PFSK-1 (cell line): ENCODE data around the gene PKM.

Source experiments
- FOXP2 ChIP-seq: optimal IDR thresholded peaks from 2 replicates; pipeline ENCODE3; 2011; ENCODE audit warnings: borderline replicate concordance, control low read depth, inconsistent platforms; ENCODE audit not compliant: insufficient read depth; ENCODE audit errors: extremely low read length, extremely low read depth
- POLR2AphosphoS5 ChIP-seq: IDR thresholded peaks from 2 replicates; pipeline ENCODE4 v1.6.1; 2012; ENCODE audit warnings: low read depth, mild to moderate bottlenecking, control low read depth, low read length, moderate library complexity
- SIN3A ChIP-seq: IDR thresholded peaks from 2 replicates; pipeline ENCODE4 v1.6.1; 2012; ENCODE audit warnings: mild to moderate bottlenecking, low read length, moderate library complexity, borderline replicate concordance; ENCODE audit not compliant: insufficient read depth
- TAF1 ChIP-seq: IDR thresholded peaks from 2 replicates; pipeline ENCODE4 v1.6.1; 2012; ENCODE audit warnings: low read length, control low read depth, borderline replicate concordance; ENCODE audit not compliant: insufficient read depth
- TF ChIP-seq, protein P1 (sequence below), 2 experiments: IDR thresholded peaks; 2 replicates each; pipeline versions ENCODE4 v1.6.1 to v1.8.0; 2011 to 2012; ENCODE audit warnings: low read depth in 2 of 2, low read length in 2 of 2, control low read depth in 1 of 2, inconsistent platforms in 1 of 2, mild to moderate bottlenecking in 1 of 2, moderate library complexity in 1 of 2; ENCODE audit not compliant: insufficient read depth in 1 of 2

The PKM gene

DNA sequence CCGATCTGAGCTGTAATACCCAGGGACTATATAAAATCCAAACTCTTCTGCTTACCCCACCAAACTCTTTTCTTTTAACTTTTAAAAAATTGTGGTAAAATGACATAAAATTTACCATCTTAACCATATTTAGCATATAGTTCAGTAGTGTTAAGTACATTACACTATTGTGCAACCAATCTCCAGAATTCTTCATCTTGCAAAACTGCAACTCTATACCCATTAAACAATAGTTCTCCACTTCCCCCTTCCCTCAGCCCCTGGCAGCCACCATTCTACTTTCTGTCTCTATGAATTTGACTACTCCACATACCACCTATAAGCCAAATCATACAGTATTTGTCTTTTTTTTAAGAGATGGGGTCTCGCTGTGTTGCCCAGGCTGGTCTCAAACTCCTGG lies 74.1 kb downstream of the PKM start:
- TF ChIP-seq POLR2AphosphoS5 (no peak), TAF1 (no peak), FOXP2 (no peak), SIN3A (no peak)
- TF ChIP-seq, protein P1, sequence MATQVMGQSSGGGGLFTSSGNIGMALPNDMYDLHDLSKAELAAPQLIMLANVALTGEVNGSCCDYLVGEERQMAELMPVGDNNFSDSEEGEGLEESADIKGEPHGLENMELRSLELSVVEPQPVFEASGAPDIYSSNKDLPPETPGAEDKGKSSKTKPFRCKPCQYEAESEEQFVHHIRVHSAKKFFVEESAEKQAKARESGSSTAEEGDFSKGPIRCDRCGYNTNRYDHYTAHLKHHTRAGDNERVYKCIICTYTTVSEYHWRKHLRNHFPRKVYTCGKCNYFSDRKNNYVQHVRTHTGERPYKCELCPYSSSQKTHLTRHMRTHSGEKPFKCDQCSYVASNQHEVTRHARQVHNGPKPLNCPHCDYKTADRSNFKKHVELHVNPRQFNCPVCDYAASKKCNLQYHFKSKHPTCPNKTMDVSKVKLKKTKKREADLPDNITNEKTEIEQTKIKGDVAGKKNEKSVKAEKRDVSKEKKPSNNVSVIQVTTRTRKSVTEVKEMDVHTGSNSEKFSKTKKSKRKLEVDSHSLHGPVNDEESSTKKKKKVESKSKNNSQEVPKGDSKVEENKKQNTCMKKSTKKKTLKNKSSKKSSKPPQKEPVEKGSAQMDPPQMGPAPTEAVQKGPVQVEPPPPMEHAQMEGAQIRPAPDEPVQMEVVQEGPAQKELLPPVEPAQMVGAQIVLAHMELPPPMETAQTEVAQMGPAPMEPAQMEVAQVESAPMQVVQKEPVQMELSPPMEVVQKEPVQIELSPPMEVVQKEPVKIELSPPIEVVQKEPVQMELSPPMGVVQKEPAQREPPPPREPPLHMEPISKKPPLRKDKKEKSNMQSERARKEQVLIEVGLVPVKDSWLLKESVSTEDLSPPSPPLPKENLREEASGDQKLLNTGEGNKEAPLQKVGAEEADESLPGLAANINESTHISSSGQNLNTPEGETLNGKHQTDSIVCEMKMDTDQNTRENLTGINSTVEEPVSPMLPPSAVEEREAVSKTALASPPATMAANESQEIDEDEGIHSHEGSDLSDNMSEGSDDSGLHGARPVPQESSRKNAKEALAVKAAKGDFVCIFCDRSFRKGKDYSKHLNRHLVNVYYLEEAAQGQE (IDR thresholded peaks at IDR 0.05; ENCODE audit: insufficient read depth in 1 of 2, low read depth in 2 of 2, low read length in 2 of 2), result no peak

DNA sequence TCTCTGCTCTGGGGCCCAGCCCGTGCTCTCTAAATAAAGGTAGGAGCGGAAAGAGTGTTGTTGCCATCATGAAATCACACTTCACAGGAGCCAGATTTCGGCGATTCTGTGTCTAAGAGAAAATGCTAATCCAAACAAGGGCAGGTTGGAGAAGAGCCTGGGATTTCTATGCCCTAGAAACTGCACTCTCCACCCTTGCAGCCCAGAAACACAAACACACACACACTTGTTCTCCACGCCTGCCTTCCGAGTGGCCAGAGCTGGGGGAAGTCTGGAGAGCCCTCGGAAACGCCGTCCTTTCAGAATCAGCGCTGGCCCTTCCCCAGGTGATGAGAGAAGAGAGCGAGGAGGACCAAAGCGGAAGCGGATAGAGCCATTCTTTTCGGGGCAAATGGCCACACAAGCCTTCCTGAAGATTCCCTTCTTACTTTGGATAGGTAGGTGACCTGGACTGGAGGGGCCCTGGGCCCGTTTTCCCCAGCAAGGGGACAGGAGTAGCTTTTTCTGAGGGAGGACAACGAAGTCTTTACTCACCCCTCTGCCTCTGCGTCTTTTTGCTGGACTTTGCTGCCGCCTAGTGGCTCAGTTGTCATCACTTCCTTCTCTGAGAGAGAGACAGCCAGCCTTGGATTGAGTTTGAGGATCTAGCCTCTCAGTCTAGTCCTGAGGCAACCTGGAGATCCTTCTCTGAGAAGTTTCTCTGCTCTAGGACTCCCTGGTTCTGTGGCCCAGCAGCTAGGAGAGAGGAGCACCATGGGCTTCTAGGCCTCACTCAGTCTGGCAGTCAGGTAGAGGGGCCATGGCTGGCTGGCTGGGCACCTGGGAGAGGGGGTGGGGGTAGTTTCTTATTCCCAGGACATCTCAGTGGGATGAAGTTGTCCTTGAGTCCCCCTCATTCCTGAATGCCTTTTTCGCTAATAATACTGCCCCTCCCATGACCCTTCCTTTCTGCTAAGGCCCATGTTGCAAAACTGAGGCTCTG lies 75.1 kb downstream of the PKM start:
- TF ChIP-seq SIN3A (no peak), TAF1 (no peak), POLR2AphosphoS5 (no peak), FOXP2 (no peak)

DNA sequence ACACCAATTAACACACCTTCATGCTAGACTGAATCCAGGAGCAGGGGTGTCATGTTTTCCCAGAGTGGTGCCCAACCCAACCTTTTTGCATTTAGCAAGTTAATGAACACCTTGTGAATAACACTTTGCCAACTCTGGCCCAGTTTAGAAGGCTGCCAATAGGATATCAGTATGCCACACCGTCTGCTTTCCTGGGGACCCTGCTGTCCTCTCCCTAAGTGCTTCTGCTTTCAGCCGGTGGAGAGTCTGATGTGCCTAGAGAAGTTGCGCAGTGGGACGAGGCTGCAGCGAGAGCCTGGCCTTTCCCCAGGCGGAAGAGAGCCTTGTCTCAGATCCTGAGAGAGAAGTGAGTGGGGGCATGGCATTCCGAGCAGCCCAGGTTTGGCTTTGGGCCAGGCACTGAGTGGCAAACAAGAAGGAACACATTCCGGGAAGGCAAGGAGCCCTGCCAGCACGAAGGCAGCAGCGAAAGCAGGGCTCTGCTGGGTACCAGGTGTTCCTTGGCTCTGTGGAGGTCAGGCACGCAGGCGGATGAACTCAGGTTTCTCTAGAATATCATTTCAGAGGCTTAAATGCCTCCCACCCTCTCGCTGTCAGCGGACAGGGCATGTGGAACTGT lies 75.9 kb downstream of the PKM start:
- TF ChIP-seq TAF1 (no peak), SIN3A (no peak), FOXP2 (no peak), POLR2AphosphoS5 (no peak)
- TF ChIP-seq, protein P1 (IDR thresholded peaks at IDR 0.05; ENCODE audit: insufficient read depth in 1 of 2, low read depth in 2 of 2, low read length in 2 of 2), result no peak

DNA sequence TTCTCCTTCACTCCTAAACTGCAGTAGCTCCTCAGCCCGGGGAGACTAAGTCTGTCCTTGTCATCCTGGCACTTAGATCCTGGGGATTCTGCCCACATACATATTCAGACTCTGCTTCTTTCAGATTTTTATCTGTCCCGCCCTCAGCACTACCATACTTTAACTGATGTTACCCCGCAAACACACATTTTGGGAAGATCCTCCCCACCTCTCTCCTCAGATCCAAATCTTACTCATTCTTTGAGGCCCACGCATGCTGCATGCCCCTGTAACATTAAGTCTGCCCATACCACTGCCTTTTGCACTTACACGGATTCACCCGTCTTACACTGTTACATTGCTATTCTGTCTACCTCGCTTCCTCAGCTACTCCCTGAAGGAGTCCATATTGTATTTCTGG lies 76.7 kb downstream of the PKM start:
- TF ChIP-seq SIN3A (no peak), TAF1 (no peak), POLR2AphosphoS5 (no peak), FOXP2 (no peak)
- TF ChIP-seq, protein P1 (IDR thresholded peaks at IDR 0.05; ENCODE audit: insufficient read depth in 1 of 2, low read depth in 2 of 2, low read length in 2 of 2), result no peak

DNA sequence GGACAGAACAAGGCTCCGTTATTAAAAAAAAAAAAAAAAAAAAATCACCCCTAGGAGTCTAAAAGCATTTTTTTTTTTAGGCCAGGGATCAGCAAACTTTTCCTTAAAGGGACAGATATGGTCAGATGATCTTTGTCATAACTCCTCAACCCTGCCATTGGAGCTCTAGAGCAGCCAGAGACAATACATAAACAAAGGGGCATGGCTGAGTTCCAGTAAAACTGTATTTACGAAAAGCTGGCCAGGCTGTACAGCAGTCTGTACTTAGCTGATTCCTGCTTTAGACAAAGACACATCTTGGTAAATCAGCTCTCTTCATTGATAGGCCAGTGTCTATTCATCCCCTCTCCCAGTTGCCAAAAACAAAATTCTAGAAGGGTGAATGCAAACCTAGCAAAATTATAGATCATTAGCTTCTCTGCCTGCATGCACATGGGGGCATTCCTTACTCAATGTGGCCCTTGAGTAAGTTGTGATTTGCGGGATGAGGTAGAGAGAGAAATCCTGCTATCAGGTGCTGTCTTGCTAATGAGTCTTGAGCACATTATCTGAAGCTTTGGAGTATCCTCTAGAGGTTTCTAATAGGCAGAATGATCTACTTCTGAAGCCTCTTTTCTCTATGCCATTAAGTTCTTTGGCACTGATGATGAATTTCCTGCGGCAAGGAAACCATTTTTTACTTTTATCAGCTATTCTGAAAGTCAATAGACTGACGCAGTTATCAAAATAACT lies 77.6 kb downstream of the PKM start:
- TF ChIP-seq FOXP2, result no peak
- no peak for TF ChIP-seq SIN3A
- TF ChIP-seq, protein P1 (IDR thresholded peaks at IDR 0.05; ENCODE audit: insufficient read depth in 1 of 2, low read depth in 2 of 2, low read length in 2 of 2), result no peak
- no peak for TF ChIP-seq POLR2AphosphoS5
- no peak for TF ChIP-seq TAF1
